Adrenal gland (tissue), 5 donors: ENCODE data around the gene GDF7.
"Not testable (repeated sequence)": the region's sequence is repeated elsewhere in the genome, so short reads cannot be mapped to it uniquely, and the experiment has no call there.

Experiments used
- CTCF ChIP-seq, 6 experiments: fragments of 450-650 bp in 4 of 6; fragments of 200-600 bp in 2 of 6; sonication (generic) in 1 of 6; IDR thresholded peaks; 1 replicate in 5 of 6; 2 replicates in 1 of 6; pipeline versions ENCODE4 v1.5.1 to v1.8.0; 2016 to 2021; ENCODE audit warnings: antibody characterized with exemption in 6 of 6, mild to moderate bottlenecking in 2 of 6, moderate library complexity in 1 of 6
- POLR2A ChIP-seq, 2 donors: fragments of 450-650 bp; IDR thresholded peaks; one replicate each; pipeline ENCODE4 v1.6.1; 2017; ENCODE audit warnings: antibody characterized with exemption in 2 of 2, mild to moderate bottlenecking in 2 of 2, moderate library complexity in 1 of 2
- donor health status: DM: no; HTN: no; CAD: no.

- TF ChIP-seq CTCF, POLR2A (IDR thresholded peaks at IDR 0.05): not testable (repeated sequence)
These were observed 47.5 kb downstream of the GDF7 start for GRCh38 chr2:20714412-20714811.
